ENCODE data around the gene KCNMA1.

GRCh38 chr10:77509391-77509790, 128.2 kb downstream of the KCNMA1 start:
- no peak for TF ChIP-seq CTCF (IDR thresholded peaks at IDR 0.05)
- no peak for TF ChIP-seq POLR2A (IDR thresholded peaks at IDR 0.05)
